Right atrium auricular region (tissue), 2 donors: ENCODE results near the gene TANGO2. TPM values are rescaled to one million over a fixed set of nuclear protein-coding genes. Genes with fewer than 3 reads are reported as not detected.
"Not testable (repeated sequence)": the region's sequence is repeated elsewhere in the genome, so short reads cannot be mapped to it uniquely, and the experiment has no call there.

Experiments used
- DNase-seq: peaks from one replicate; pipeline ENCODE4 v3.0.0-alpha.2; 2019; ENCODE audit warnings: low spot score
- H3K27ac ChIP-seq, 2 donors: fragments of 200-600 bp; sonication (generic); 1 replicate in 1 of 2; 2 replicates in 1 of 2; pipeline ENCODE4 v1.5.1; 2016 to 2019
- H3K27me3 ChIP-seq, 2 donors: fragments of 200-600 bp; sonication (generic); one replicate each; pipeline versions ENCODE4 v1.5.1 to v1.6.0; 2017 to 2019
- H3K36me3 ChIP-seq: fragments of 200-600 bp; sonication (generic); one replicate; pipeline ENCODE4 v1.5.1; 2016
- H3K4me1 ChIP-seq, 2 donors: fragments of 200-600 bp; sonication (generic); one replicate each; pipeline versions ENCODE4 v1.5.1 to v1.6.0; 2017 to 2019
- H3K4me3 ChIP-seq, 2 donors: fragments of 200-600 bp; sonication (generic); 1 replicate in 1 of 2; 2 replicates in 1 of 2; pipeline ENCODE4 v1.5.1; 2017 to 2019; ENCODE audit warnings: mild to moderate bottlenecking in 1 of 2, moderate library complexity in 1 of 2
- H3K9me3 ChIP-seq, 2 donors: fragments of 200-600 bp; sonication (generic); one replicate each; pipeline ENCODE4 v1.5.1; 2019
- CTCF ChIP-seq, 2 donors: fragments of 200-600 bp; sonication (generic); IDR thresholded peaks; one replicate each; pipeline ENCODE4 v1.5.1; 2019; ENCODE audit warnings: antibody characterized with exemption in 2 of 2
- total RNA-seq, 2 donors: library from RNA; depleted of rRNA; stranded (reverse); fragments of >200 nt; gene quantifications; one replicate each; pipeline ENCODE4 v1.1.0, GENCODE V29; 2016

Gene TANGO2
- total RNA-seq, 2 donors from 2014 or later: 95.2 to 101 TPM

DNA sequence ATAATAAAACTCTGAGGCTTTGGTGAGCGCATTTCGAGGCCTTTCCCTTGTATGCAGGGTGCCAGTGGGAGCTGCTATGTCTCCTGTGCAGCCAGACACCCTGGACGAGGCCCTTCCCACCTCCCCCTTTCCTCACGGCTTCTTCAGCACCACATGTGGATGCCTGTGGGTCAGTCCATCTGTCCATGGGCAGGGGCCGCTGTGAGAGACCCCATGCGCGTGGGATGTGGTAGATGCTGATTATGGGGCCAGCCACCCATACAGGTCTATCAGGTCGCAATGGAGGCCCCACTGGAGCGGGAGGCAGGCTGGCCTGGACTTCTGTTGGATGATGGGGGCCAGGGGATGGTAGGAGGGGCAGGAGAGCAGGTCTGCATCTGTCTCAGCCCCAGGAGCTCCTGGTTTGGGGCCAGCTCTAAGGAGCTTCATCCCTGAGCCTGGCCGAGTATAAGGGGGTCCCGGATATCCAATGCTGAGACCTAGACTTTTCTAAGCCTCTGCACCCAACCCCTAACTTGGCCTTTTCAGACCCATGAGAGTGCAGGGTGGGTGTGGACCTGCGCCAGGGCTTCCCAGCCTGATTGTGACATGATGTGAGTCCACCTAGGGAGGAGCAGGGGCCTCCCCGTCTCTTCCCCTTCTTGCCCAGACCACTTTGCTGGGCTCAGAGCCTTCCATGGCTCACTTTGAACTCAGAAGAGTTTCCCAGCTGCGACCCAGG, 45.1 kb downstream of the TANGO2 start:
- H3K36me3 ChIP-seq: peaks cover 40% of the 10 kb centered on the region
- no peak for TF ChIP-seq CTCF (IDR thresholded peaks at IDR 0.05)

DNA sequence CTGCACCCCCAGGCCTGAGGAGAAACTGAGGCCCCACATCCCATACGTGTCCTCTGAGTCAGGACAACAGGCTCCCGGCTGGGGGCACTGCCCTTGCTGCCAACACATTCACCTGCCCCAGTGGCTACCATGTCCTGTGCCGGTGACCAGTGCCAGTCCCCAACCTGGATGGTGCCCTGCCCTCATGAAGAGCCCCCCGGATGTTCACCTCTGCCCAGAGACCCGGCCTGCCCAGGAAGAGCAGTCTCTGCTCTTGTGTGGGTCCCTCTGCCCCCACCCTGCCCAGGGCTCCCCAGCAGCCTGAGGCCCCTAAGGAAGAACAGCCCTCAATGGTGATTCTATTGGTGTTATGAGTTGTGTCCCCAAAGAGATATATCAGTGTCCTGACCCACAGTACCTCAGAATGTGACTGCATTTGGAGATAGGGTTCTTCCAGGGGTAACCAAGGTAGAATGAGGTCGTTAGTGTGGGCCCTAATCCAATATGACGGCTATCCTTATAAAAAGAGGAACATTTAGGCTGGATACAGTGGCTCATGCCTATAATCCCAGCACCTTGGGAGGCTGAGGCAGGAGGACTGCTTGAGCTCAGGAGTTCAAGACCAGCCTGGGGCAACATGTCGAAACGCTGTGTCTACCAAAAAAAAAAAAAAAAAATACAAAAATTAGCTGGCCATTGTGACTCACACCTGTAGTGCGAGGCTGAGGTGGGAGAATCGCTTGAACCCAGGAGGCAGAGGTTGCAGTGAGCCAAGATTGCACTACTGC, 45.9 kb downstream of the TANGO2 start:
- Histone ChIP-seq H3K4me3 (no peak overlapping the region), H3K9me3 (no peaks in the 10 kb centered on the region), H3K27ac (no peak overlapping the region), H3K27me3 (no peaks in the 10 kb centered on the region), H3K4me1 (no peaks in the 10 kb centered on the region), H3K36me3 (peaks cover 32% of the 10 kb centered on the region)
- DNase-seq: no peak
- no peak for TF ChIP-seq CTCF (IDR thresholded peaks at IDR 0.05)

More for the DNA sequence above, 45.1 kb downstream of the TANGO2 start:
- no peak for DNase-seq
- no peaks in the 10 kb centered on the region for H3K27me3 ChIP-seq
- no peak overlapping the region for H3K4me3 ChIP-seq
- H3K9me3 ChIP-seq: no peaks in the 10 kb centered on the region
- peaks cover 0 to 7% of the 10 kb centered on the region in 2 donors for H3K4me1 ChIP-seq
- H3K27ac ChIP-seq: no peak overlapping the region

- DNase-seq, H3K27me3 ChIP-seq, H3K4me3 ChIP-seq, H3K9me3 ChIP-seq, H3K27ac ChIP-seq, H3K4me1 ChIP-seq: not testable (repeated sequence)
- peaks cover 27% of the 10 kb centered on the region for H3K36me3 ChIP-seq
Observed at GRCh38 chr22:20067384-20067682, 46.4 kb downstream of the TANGO2 start.

GRCh38 chr22:20068640-20069039, 47.7 kb downstream of the TANGO2 start:
- no peaks in the 10 kb centered on the region for H3K4me1 ChIP-seq
- no peaks in the 10 kb centered on the region for H3K27me3 ChIP-seq
- no peaks in the 10 kb centered on the region for H3K9me3 ChIP-seq
- no peak for DNase-seq
- peaks cover 14% of the 10 kb centered on the region for H3K36me3 ChIP-seq
- H3K27ac ChIP-seq: no peak overlapping the region
- no peak overlapping the region for H3K4me3 ChIP-seq
- TF ChIP-seq CTCF (IDR thresholded peaks at IDR 0.05): no peak

DNA sequence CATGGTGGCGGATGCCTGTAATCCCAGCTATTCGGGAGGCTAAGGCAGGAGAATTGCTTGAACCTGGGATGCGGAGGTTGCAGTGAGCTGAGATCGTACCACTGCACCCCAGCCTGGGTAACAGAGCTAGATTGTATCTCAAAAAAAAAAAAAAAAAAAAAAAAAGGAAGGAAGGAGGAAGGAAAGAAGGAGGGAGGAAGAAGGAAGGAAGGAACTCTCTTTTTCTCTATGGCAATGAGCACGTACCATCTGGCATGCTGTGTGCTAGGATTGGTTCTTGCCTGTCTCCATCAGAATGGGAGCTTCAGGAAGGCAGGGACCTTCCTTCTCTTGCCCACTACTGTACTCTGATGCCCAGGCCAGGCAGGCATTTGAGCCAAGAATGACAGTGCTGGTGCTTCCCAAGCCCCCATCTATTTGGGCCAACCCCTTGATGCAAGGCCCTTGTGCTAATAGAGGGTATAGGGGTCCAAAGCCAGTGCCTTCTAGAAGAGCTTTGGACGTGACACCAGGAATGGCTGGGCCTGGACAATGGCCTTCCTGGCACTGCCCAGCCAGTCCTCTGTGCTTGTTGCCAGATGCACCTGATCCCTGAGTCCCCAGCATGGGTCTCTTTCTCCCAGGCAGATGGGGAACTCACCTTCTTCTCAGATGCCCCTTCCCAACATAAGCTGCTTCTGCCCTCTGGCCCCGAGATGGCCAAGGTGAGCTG, 48.6 kb downstream of the TANGO2 start:
- TF ChIP-seq CTCF (IDR thresholded peaks at IDR 0.05): no peak
- DNase-seq: no peak
- H3K4me3 ChIP-seq: no peak overlapping the region
- no peak overlapping the region for H3K27ac ChIP-seq
- no peaks in the 10 kb centered on the region for H3K4me1 ChIP-seq
- H3K36me3 ChIP-seq: peaks cover 6% of the 10 kb centered on the region
- H3K27me3 ChIP-seq: no peaks in the 10 kb centered on the region
- no peaks in the 10 kb centered on the region for H3K9me3 ChIP-seq

DNA sequence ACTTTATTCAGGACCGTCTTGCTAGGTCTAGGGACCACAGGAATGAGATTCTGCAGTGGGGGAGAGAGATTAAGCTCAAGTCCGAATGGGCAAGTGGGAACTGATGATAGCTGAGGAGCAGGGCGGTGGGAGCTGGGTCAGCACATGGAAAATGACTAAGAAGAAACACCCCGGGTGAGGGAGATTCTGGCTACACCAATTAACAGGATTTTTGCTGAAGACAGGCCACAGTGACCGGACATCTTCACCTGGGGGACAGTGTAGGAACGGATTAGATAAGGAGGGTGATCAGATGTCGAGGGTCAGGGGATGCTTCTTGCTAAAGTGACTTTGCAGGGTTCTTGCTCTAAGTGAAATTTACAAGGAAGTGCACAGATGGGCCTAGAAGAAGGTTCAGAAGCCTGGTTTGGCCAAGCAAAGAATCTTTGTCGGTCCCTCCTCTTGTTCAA, 50.6 kb downstream of the TANGO2 start:
- no peak for DNase-seq
- H3K4me3 ChIP-seq: no peak overlapping the region
- TF ChIP-seq CTCF (IDR thresholded peaks at IDR 0.05): no peak
- no peaks in the 10 kb centered on the region for H3K27me3 ChIP-seq
- no peak overlapping the region for H3K27ac ChIP-seq
- no peaks in the 10 kb centered on the region for H3K9me3 ChIP-seq
- H3K36me3 ChIP-seq: no peaks in the 10 kb centered on the region
- no peaks in the 10 kb centered on the region for H3K4me1 ChIP-seq
